OCI-LY7 (cell line): ENCODE results near the gene MYLK. TPM values are rescaled to one million over a fixed set of nuclear protein-coding genes. Genes with fewer than 3 reads are reported as not detected.

Experiments
- BruUV-seq: library from RNA; stranded (reverse); fragments of 400-500 nt; replicated peaks from 2 replicates; lab custom pipeline; 2021; lab: Mats Ljungman, UMichigan
- CTCF ChIA-PET: fragments of 300-600 bp; sonication (Branson Sonifier 250); formaldehyde crosslinking; loops from one replicate; lab custom pipeline; 2022; ENCODE audit warnings: antibody characterized with exemption; ENCODE audit not compliant: unreplicated experiment; lab: Charles Lee
- POLR2A ChIA-PET: fragments of 300-600 bp; sonication (Branson Sonifier 250); formaldehyde crosslinking; loops from one replicate; lab custom pipeline; 2022; ENCODE audit warnings: antibody characterized with exemption; lab: Charles Lee
- DNase-seq: peaks from one replicate; pipeline ENCODE4 v3.0.0-alpha.2; 2015; ENCODE audit warnings: low spot score
- H2AFZ ChIP-seq: fragments of 200-600 bp; sonication (generic), shearing (Covaris generic); 2 replicates; pipeline ENCODE4 v1.6.1; 2014; ENCODE audit warnings: mild to moderate bottlenecking, antibody characterized with exemption, low read length, moderate library complexity
- H3K27ac ChIP-seq: fragments of 200-600 bp; sonication (generic); 2 replicates; pipeline ENCODE4 v1.5.1; 2014; ENCODE audit warnings: mixed run types, low read depth, mild to moderate bottlenecking, moderate library complexity, low read length, inconsistent platforms; ENCODE audit not compliant: poor library complexity, severe bottlenecking
- H3K36me3 ChIP-seq: fragments of 200-600 bp; sonication (generic); 2 replicates; pipeline ENCODE4 v1.6.1; 2014; ENCODE audit warnings: mild to moderate bottlenecking, antibody characterized with exemption, low read length, moderate library complexity, mixed read lengths; ENCODE audit not compliant: insufficient read depth
- H3K4me1 ChIP-seq: fragments of 200-600 bp; sonication (generic); 2 replicates; pipeline ENCODE4 v1.5.1; 2014; ENCODE audit warnings: mild to moderate bottlenecking, low read length; ENCODE audit not compliant: insufficient read depth, poor library complexity, severe bottlenecking
- H3K4me2 ChIP-seq: fragments of 200-600 bp; sonication (generic); 2 replicates; pipeline ENCODE4 v1.6.1; 2014; ENCODE audit warnings: mild to moderate bottlenecking, low read length
- H3K4me3 ChIP-seq: fragments of 200-600 bp; sonication (generic); 2 replicates; pipeline ENCODE4 v1.5.1; 2014; ENCODE audit warnings: mild to moderate bottlenecking, low read depth, low read length; ENCODE audit not compliant: poor library complexity, severe bottlenecking
- H3K79me2 ChIP-seq: fragments of 200-600 bp; sonication (generic); 2 replicates; pipeline ENCODE4 v1.6.1; 2016; ENCODE audit warnings: low read depth, mild to moderate bottlenecking, low read length, moderate library complexity, mixed read lengths; ENCODE audit not compliant: insufficient read depth
- H3K9me2 ChIP-seq: fragments of 200-600 bp; sonication (generic); 2 replicates; pipeline ENCODE4 v1.6.1; 2016; ENCODE audit warnings: mild to moderate bottlenecking, low read length, mixed read lengths; ENCODE audit not compliant: insufficient read depth
- H3K9me3 ChIP-seq: fragments of 200-600 bp; sonication (generic); 2 replicates; pipeline ENCODE4 v1.6.1; 2014; ENCODE audit warnings: mild to moderate bottlenecking, mixed run types, low read length, mixed read lengths
- H4K20me1 ChIP-seq: fragments of 200-600 bp; sonication (generic); 2 replicates; pipeline ENCODE4 v1.6.1; 2014; ENCODE audit warnings: mild to moderate bottlenecking, antibody characterized with exemption, low read length, moderate library complexity, mixed read lengths; ENCODE audit not compliant: insufficient read depth
- CTCF ChIP-seq: fragments of 200-600 bp; sonication (generic); conservative IDR thresholded peaks from 2 replicates; pipeline ENCODE4 v1.5.1; 2014; ENCODE audit warnings: mild to moderate bottlenecking, antibody characterized with exemption, low read length, moderate library complexity, mixed read lengths
- EZH2phosphoT487 ChIP-seq: fragments of 200-600 bp; sonication (generic); IDR thresholded peaks from 2 replicates; pipeline ENCODE4 v1.6.1; 2018; ENCODE audit warnings: low read depth, borderline replicate concordance, mild to moderate bottlenecking, mixed run types, antibody characterized with exemption, low read length, moderate library complexity, mixed read lengths
- intact Hi-C: fragments of 100-400 bp; cut with micrococcal nuclease; formaldehyde crosslinking; loops from one replicate; pipeline ENCODE4 v1.10.0; 2022; ENCODE audit not compliant: unreplicated experiment
- total RNA-seq, 2 experiments: library from RNA; depleted of rRNA in 1 of 2; stranded (reverse); fragments of >200 nt in 1 of 2; shearing (Covaris generic) in 1 of 2; gene quantifications; 2 replicates each; pipeline ENCODE4 v1.2.3, GENCODE V29; 2014 to 2022

The MYLK gene
- total RNA-seq, 2 experiments from 2014 or later, result not detected

- Histone ChIP-seq H3K9me3 (no peaks in the 10 kb centered on the region), H3K4me2 (no peak overlapping the region), H2AFZ (no peak overlapping the region), H3K79me2 (no peaks in the 10 kb centered on the region), H3K4me1 (no peaks in the 10 kb centered on the region), H3K27ac (no peak overlapping the region), H3K9me2 (no peaks in the 10 kb centered on the region), H3K36me3 (no peaks in the 10 kb centered on the region), H3K4me3 (no peak overlapping the region), H4K20me1 (no peaks in the 10 kb centered on the region)
- intact Hi-C loops, result no loop called here
- POLR2A ChIA-PET, result interaction anchor here (0.6 to 1.1 kb wide), 3 partner anchors 10 to 26 kb away, joined by 3 read pairs; no protein-coding TSS in a partner anchor
- CTCF ChIA-PET, result no interaction called here
- TF ChIP-seq CTCF (no peak), EZH2phosphoT487 (no peak)
- no TSS peak for BruUV-seq
- DNase-seq, result no peak
Measured at GRCh38 chr3:123807820-123808219, 76.3 kb downstream of the MYLK start.

- H3K4me3 ChIP-seq, result no peak overlapping the region
- no peaks in the 10 kb centered on the region for H3K36me3 ChIP-seq
- no peaks in the 10 kb centered on the region for H3K4me1 ChIP-seq
- ChIA-PET CTCF (no interaction called here), POLR2A (no interaction called here)
- intact Hi-C loops, result no loop called here
- no peak overlapping the region for H2AFZ ChIP-seq
- H3K9me3 ChIP-seq, result no peaks in the 10 kb centered on the region
- no peaks in the 10 kb centered on the region for H3K79me2 ChIP-seq
- no peak for TF ChIP-seq EZH2phosphoT487
- TF ChIP-seq CTCF, result 0 out of 2 replicates have a peak, but pooled peaks have one; percentile 20
- H3K27ac ChIP-seq, result no peak overlapping the region
- no peaks in the 10 kb centered on the region for H3K9me2 ChIP-seq
- BruUV-seq, result no TSS peak
- no peaks in the 10 kb centered on the region for H4K20me1 ChIP-seq
- DNase-seq, result no peak
- H3K4me2 ChIP-seq, result no peak overlapping the region
Measured at GRCh38 chr3:123805504-123805903, 78.6 kb downstream of the MYLK start.

- TF ChIP-seq EZH2phosphoT487 (no peak), CTCF (no peak)
- no peak for DNase-seq
- POLR2A ChIA-PET, result no interaction called here
- Histone ChIP-seq H3K4me2 (no peak overlapping the region), H3K36me3 (no peaks in the 10 kb centered on the region), H3K79me2 (no peaks in the 10 kb centered on the region), H3K4me3 (no peak overlapping the region), H3K9me3 (no peaks in the 10 kb centered on the region), H3K9me2 (no peaks in the 10 kb centered on the region), H2AFZ (no peak overlapping the region), H4K20me1 (no peaks in the 10 kb centered on the region), H3K4me1 (no peaks in the 10 kb centered on the region), H3K27ac (no peak overlapping the region)
- BruUV-seq, result no TSS peak
- intact Hi-C loops, result no loop called here
- CTCF ChIA-PET, result no interaction called here
Measured at GRCh38 chr3:123805101-123805500, 79.0 kb downstream of the MYLK start.
